GM12875 (cell line): ENCODE measurements around the gene GSE1.

ENCODE experiments used
- H3K4me3 ChIP-seq: one replicate; pipeline ENCODE4 v1.5.1; 2011; ENCODE audit warnings: low read depth, low read length, control low read depth
- TF ChIP-seq, protein P1 (sequence below): IDR thresholded peaks from 2 replicates; pipeline ENCODE4 v1.5.1; 2011; ENCODE audit warnings: low read depth, mild to moderate bottlenecking, control low read depth, inconsistent platforms, low read length, moderate library complexity, borderline replicate concordance; ENCODE audit not compliant: insufficient read depth

The GSE1 gene

DNA sequence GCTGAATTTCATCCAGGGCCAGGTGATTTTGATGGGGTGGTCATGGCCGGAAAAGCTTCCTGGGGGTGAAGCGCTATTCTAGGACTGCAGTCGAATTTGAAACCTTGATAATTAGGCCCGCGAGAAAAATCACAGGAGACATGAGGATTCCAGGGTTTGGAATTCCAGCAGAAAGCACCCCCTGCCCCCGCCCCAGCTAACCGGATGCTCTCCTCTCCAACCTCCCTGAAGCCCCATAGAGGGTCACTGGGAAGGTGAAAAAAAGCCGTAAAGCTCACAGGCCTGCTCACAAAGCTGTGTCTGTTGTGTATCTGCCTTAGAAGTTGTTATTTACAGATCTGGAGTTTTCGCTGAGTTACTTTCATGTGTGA is 76.8 kb downstream of the GSE1 start:
- TF ChIP-seq, protein P1, sequence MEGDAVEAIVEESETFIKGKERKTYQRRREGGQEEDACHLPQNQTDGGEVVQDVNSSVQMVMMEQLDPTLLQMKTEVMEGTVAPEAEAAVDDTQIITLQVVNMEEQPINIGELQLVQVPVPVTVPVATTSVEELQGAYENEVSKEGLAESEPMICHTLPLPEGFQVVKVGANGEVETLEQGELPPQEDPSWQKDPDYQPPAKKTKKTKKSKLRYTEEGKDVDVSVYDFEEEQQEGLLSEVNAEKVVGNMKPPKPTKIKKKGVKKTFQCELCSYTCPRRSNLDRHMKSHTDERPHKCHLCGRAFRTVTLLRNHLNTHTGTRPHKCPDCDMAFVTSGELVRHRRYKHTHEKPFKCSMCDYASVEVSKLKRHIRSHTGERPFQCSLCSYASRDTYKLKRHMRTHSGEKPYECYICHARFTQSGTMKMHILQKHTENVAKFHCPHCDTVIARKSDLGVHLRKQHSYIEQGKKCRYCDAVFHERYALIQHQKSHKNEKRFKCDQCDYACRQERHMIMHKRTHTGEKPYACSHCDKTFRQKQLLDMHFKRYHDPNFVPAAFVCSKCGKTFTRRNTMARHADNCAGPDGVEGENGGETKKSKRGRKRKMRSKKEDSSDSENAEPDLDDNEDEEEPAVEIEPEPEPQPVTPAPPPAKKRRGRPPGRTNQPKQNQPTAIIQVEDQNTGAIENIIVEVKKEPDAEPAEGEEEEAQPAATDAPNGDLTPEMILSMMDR: no peak
- no peak overlapping the region for H3K4me3 ChIP-seq

DNA sequence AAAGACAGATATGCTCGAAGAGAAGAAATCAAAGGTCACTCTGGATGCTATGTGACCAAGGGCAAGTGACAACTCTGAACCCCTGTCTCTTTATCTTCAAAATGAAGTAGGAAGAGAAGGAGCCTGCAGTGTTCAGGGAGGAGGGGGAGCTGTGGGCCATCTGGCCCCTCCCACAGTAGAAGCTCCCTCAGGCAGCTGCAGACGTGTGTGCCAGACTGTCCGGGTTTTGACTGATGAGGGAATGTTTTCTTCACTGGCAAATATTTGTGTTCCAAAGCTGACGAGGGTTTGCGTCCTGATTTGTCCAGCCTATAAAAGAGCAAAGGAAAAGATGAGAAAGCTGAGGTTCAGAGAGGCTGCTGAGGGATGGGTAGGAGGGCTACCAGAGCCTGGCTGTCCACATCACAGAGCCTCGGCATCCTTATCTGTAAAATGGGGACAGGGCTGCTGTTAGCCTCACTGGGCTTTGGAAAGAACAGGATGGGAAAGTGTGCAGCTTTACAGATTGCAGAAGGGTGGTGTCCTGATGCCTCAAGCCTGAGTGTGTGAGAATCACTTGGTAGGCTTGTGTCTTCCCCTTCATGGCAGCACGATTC is 77.4 kb downstream of the GSE1 start:
- H3K4me3 ChIP-seq: no peak overlapping the region
- TF ChIP-seq, protein P1: no peak

DNA sequence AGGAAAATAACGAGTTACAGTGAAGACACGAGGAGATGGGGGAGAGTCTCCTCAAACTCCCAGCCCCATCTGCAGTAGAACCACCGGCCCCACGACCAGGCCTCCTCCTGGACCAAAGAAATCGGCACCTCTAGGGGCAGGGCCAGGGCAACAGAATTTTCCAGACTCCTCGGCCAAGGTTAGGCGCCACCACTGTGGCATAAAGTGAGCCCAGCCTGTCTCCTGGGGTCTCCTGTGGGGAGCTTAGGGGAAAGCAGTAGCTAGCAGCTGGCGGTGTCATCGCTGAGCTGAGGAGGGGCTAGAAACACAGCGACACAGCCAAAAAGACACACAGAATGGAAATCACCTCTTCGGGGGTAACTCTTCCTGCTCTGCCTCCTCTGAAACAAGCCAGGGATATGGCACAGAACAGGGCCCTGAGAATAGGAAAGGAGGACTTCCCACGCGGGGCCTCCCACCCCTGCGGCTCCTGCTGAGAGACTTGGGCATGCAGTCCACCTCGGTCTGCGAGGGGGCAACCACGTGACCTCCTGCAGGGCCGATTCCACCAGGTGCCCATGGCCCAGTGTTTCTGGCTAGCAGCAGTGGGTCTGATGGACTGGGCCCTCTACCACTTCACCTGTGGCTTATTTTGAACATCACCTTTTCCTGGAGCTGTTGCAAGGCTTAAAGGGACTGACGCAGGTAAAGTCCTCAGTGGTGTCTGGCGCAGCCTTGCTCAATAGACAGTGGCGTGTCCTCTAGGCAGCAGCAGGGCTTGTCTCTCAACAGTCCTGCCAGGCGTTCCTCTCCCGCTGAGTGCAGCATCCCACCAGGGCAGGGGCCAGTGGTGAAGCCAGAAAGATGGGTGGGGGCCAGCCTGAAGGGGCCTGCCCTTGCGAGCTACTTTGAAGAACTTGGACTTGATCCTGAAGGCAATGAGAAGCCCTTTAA is 82.3 kb downstream of the GSE1 start:
- TF ChIP-seq, protein P1: no peak
- no peak overlapping the region for H3K4me3 ChIP-seq

DNA sequence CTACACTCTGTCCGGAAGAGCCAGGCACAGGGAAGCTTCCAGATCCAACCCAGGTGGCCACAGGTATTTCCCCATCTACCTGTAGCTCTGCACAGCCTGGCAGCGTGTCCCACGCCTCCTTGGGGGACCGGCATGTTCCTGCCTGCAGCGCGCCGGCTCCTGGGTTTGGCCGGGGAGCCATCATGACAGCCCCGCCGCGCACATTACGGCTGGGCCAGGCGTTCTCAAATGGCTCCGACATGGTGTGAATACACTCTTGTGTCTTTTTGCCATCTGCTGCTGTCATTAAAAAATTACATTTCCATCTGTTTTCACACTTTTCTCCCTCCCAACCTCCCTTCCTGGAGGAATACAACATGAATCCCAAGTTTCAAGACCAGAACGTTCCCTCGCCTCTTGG is 83.7 kb downstream of the GSE1 start:
- TF ChIP-seq, protein P1: no peak
- no peak overlapping the region for H3K4me3 ChIP-seq

DNA sequence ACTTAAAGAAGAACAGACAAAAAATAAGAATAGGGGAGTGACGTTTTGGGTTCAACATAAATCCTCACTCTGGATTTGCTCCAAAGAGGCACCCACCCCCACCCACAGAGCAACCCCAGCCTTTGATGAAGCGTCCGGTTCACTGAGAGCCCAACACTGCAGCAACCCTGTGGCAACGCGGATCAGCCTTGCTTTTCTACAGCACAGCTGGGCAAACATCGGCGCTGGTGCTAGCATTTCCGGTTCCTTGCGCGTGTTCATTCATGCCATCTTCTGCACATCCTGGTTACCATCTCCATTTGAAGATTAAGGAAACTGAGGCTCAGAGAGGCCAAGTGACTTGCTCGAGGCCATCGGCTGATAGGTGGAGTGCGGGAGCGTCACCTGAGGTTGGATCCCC is 84.3 kb downstream of the GSE1 start:
- TF ChIP-seq, protein P1: no peak

DNA sequence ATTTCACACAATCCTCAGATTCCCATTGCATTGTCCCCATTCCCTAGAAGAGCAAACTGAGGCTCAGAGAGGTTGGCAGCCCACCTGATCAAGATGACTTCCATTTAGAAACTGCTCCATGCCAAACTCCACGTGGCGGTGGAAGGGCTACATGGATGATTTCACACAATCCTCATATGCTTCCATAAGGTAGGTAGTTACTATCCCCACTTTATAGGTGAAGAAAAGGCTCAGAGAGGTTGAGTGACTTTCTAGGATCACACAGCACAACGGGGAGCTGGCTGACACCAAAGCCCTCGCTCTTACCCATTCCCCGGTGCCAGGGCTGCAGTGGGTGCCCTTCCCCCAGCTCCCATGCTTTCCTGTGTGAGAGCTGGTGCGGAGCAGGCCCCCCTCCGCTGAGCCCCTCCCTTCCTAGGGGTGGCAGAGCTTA is 85.4 kb downstream of the GSE1 start:
- H3K4me3 ChIP-seq: no peak overlapping the region
- TF ChIP-seq, protein P1: no peak

More for the DNA sequence above, 84.3 kb downstream of the GSE1 start:
- no peak overlapping the region for H3K4me3 ChIP-seq

DNA sequence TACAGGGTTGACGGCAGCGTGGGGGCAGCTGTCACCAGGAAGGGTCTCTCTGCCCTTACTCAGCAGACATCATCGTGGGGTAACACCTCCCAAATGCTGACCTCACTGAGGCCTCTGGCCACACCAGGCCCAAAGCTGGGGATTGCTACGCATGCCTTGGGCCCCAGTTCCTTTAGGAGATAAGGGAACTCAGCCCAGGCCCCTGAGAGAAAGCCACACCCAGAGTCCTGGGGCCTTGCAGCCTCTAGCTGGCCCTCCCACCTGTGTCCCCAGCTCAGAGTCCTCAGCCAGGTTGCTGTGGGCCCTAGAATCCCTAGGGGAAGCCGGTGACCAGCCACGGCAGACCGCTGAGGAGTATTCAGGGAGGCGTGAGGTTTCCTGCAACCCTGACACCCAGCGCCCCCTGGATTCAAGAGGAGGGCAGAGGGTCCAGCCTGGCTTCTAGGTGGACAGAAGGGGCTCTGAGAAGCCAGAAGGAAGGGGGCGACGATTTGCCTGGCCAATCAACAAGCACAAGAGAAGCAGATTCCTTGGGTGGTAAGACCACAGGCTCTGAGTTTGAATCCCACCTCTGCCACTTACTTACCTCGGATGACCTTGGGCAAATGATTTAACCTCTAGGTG is 85.9 kb downstream of the GSE1 start:
- H3K4me3 ChIP-seq: no peak overlapping the region
- TF ChIP-seq, protein P1: no peak
